ENCODE measurements around the gene ANKRD42.

ANKRD42 gene

DNA sequence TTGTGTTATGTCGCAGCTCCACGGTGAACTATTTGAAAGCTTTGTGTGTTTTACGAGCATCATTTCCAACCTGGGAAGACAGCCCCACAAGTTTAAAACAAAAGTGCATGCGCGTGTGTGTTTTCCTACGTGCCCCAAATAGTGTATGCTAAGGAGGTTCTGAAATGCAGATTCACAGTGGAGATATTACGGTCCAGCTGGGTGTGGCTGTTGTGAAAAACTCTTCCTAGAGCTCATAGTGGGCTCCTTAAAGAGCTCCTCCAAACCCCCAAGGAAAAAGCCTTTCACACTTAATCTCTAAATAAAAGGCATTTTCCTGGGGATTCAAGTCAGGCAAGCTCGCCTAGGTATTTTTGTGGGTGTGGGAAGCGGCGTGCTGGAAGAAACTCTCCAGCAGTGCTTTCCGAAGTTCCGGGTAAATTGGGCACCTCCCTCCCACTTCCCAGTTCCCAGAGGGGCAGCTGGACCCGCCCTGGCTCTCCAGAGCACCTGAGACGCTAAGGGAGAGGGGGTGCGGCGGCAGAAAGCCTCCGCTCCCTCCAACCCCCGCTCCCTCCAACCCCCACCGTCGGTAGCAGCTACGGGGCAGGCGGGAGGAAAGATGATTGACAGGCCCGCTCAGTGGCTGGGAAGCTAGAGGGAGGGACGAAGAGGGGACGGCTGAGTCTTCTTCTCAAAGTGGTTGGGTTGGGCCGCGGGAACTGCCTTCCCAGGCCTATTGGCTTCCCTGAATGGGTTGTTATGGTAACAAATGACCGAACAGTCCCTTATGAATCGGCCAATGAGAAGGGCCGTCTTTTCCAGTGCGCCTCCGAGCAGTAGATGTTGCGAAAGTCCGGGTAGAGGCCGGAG is 37.1 kb upstream of the ANKRD42 start (continued):
- TF ChIP-seq PRDM10 (tag by site-specific recombination; IDR thresholded peaks at IDR 0.05) (peak; percentile 72), ZNF596 (tag by site-specific recombination; IDR thresholded peaks at IDR 0.05) (0 out of 2 replicates have a peak, but pooled peaks have one; percentile 7), ZNF324 (tag by site-specific recombination; IDR thresholded peaks at IDR 0.05) (no peak), ZNF670 (tag by site-specific recombination; IDR thresholded peaks at IDR 0.05; ENCODE audit: low read depth) (no peak), WT1 (tag by site-specific recombination; IDR thresholded peaks at IDR 0.05) (peak; percentile 57), ZNF394 (tag by site-specific recombination; IDR thresholded peaks at IDR 0.05; ENCODE audit: borderline replicate concordance) (peak; percentile 75), KLF9 (tag by site-specific recombination; IDR thresholded peaks at IDR 0.05; ENCODE audit: low read depth) (peak; percentile 43; the same call in 1 of the 2 replicates), KLF1 (tag by site-specific recombination; IDR thresholded peaks at IDR 0.05) (peak; percentile 8; the same call in 1 of the 2 replicates), GLIS2 (tag by site-specific recombination; IDR thresholded peaks at IDR 0.05) (peak; percentile 72), SP7 (tag by site-specific recombination; IDR thresholded peaks at IDR 0.05) (peak; percentile 19), ZNF76 (tag by site-specific recombination; IDR thresholded peaks at IDR 0.05; ENCODE audit: borderline replicate concordance, low read depth) (peak; percentile 62; the same call in 1 of the 2 replicates), ZNF558 (tag by site-specific recombination; IDR thresholded peaks at IDR 0.05) (no peak), YY2 (tag by site-specific recombination; IDR thresholded peaks at IDR 0.05) (no peak), ZNF501 (tag by site-specific recombination; IDR thresholded peaks at IDR 0.05) (0 out of 2 replicates have a peak, but pooled peaks have one; percentile 52), GLIS1 (tag by site-specific recombination; IDR thresholded peaks at IDR 0.05) (peak; percentile 18; the same call in 1 of the 2 replicates), MYNN (tag by site-specific recombination; IDR thresholded peaks at IDR 0.05; ENCODE audit: borderline replicate concordance) (no peak), ZNF302 (tag by site-specific recombination; IDR thresholded peaks at IDR 0.05; ENCODE audit: low read depth) (no peak), ZBTB26 (tag by site-specific recombination; optimal IDR thresholded peaks at IDR 0.05) (peak; percentile 23), OSR2 (tag by site-specific recombination; IDR thresholded peaks at IDR 0.05) (peak; percentile 53), ZBTB20 (tag by site-specific recombination; IDR thresholded peaks at IDR 0.05) (peak; percentile 48; the same call in 1 of the 2 replicates), ZNF777 (tag by site-specific recombination; IDR thresholded peaks at IDR 0.05; ENCODE audit: borderline replicate concordance) (no peak), ZNF341 (tag by site-specific recombination; IDR thresholded peaks at IDR 0.05; ENCODE audit: low read depth) (peak; percentile 91), EGR2 (tag by site-specific recombination; IDR thresholded peaks at IDR 0.05; ENCODE audit: low read depth) (peak; percentile 44), MZF1 (tag by site-specific recombination; IDR thresholded peaks at IDR 0.05; ENCODE audit: borderline replicate concordance) (peak; percentile 76; the same call in 1 of the 2 replicates), ZNF660 (tag by site-specific recombination; IDR thresholded peaks at IDR 0.05) (peak; percentile 56; the same call in 1 of the 2 replicates), ZSCAN4 (tag by site-specific recombination; IDR thresholded peaks at IDR 0.05) (0 out of 2 replicates have a peak, but pooled peaks have one; percentile 18)
- TF ChIP-seq, protein P1, sequence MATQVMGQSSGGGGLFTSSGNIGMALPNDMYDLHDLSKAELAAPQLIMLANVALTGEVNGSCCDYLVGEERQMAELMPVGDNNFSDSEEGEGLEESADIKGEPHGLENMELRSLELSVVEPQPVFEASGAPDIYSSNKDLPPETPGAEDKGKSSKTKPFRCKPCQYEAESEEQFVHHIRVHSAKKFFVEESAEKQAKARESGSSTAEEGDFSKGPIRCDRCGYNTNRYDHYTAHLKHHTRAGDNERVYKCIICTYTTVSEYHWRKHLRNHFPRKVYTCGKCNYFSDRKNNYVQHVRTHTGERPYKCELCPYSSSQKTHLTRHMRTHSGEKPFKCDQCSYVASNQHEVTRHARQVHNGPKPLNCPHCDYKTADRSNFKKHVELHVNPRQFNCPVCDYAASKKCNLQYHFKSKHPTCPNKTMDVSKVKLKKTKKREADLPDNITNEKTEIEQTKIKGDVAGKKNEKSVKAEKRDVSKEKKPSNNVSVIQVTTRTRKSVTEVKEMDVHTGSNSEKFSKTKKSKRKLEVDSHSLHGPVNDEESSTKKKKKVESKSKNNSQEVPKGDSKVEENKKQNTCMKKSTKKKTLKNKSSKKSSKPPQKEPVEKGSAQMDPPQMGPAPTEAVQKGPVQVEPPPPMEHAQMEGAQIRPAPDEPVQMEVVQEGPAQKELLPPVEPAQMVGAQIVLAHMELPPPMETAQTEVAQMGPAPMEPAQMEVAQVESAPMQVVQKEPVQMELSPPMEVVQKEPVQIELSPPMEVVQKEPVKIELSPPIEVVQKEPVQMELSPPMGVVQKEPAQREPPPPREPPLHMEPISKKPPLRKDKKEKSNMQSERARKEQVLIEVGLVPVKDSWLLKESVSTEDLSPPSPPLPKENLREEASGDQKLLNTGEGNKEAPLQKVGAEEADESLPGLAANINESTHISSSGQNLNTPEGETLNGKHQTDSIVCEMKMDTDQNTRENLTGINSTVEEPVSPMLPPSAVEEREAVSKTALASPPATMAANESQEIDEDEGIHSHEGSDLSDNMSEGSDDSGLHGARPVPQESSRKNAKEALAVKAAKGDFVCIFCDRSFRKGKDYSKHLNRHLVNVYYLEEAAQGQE (tag by site-specific recombination; IDR thresholded peaks at IDR 0.05) = peak; percentile 44; the same call in 1 of the 2 replicates
- TF ChIP-seq, protein P2, sequence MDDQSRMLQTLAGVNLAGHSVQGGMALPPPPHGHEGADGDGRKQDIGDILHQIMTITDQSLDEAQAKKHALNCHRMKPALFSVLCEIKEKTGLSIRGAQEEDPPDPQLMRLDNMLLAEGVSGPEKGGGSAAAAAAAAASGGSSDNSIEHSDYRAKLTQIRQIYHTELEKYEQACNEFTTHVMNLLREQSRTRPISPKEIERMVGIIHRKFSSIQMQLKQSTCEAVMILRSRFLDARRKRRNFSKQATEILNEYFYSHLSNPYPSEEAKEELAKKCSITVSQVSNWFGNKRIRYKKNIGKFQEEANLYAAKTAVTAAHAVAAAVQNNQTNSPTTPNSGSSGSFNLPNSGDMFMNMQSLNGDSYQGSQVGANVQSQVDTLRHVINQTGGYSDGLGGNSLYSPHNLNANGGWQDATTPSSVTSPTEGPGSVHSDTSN (CRISPR knock-in tag; IDR thresholded peaks at IDR 0.05) = peak; percentile 97
